Stimulated activated effector memory CD8-positive, alpha-beta T cell treated with anti-CD3 and anti-CD28 coated beads, Interleukin-12 subunit alpha, Interleukin-12 subunit beta, amount 100 ng/mL, for 72 hours (primary cell): ENCODE measurements around the gene DPH7.
A peak's percentile ranks its signal among the peaks of the same experiment; 100 is the strongest.
"Not testable (repeated sequence)": the region's sequence is repeated elsewhere in the genome, so short reads cannot be mapped to it uniquely, and the experiment has no call there.

Source experiments
- ATAC-seq: fragments of 150-1000 bp; cut with Tn5 transposase; 2 replicates; pipeline ENCODE4 v1.10.0; 2021
- DNase-seq, 2 donors: peaks; one replicate each; pipeline ENCODE4 v3.0.0; 2021 to 2022; ENCODE audit warnings: low spot score in 2 of 2
- H3K27ac Mint-ChIP-seq: one replicate; pipeline ENCODE4 v1.8.0; 2022; ENCODE audit warnings: mild to moderate bottlenecking, mixed read lengths
- H3K36me3 Mint-ChIP-seq: one replicate; pipeline ENCODE4 v1.8.0; 2022; ENCODE audit warnings: mild to moderate bottlenecking, mixed read lengths
- H3K4me1 Mint-ChIP-seq: one replicate; pipeline ENCODE4 v1.8.0; 2022; ENCODE audit warnings: mixed read lengths
- H3K4me3 Mint-ChIP-seq: one replicate; pipeline ENCODE4 v1.8.0; 2022; ENCODE audit warnings: mild to moderate bottlenecking, mixed read lengths
- H3K9me3 Mint-ChIP-seq: one replicate; pipeline ENCODE4 v1.8.0; 2022; ENCODE audit warnings: mixed read lengths

DPH7 gene

GRCh38 chr9:137575364-137575715 lies 3.4 kb downstream of the DPH7 start:
- ATAC-seq (peak; percentile 19), DNase-seq (no peak)
- H3K9me3 Mint-ChIP-seq, result no peaks in the 10 kb centered on the region
- peak overlapping the region; percentile 72 for H3K27ac Mint-ChIP-seq
- H3K4me1 Mint-ChIP-seq, result peaks cover 36% of the 10 kb centered on the region
- peaks cover 64% of the 10 kb centered on the region for H3K36me3 Mint-ChIP-seq
- H3K4me3 Mint-ChIP-seq, result peak overlapping the region; percentile 75

- peaks cover 66% of the 10 kb centered on the region for H3K36me3 Mint-ChIP-seq
- peak overlapping the region; percentile 72 for H3K27ac Mint-ChIP-seq
- no peak for DNase-seq
- no peak for ATAC-seq
- no peaks in the 10 kb centered on the region for H3K9me3 Mint-ChIP-seq
- peaks cover 45% of the 10 kb centered on the region for H3K4me1 Mint-ChIP-seq
- no peak overlapping the region for H3K4me3 Mint-ChIP-seq
Measured at GRCh38 chr9:137574192-137574591, 4.5 kb downstream of the DPH7 start.

GRCh38 chr9:137570566-137570965 lies 8.2 kb downstream of the DPH7 start:
- Mint-ChIP-seq H3K27ac (no peak overlapping the region), H3K4me1 (peaks cover 32% of the 10 kb centered on the region), H3K4me3 (no peak overlapping the region), H3K36me3 (peaks cover 52% of the 10 kb centered on the region), H3K9me3 (no peaks in the 10 kb centered on the region)
- ATAC-seq (no peak), DNase-seq (no peak)

GRCh38 chr9:137569609-137570203 lies 9.0 kb downstream of the DPH7 start:
- no peak for ATAC-seq
- H3K36me3 Mint-ChIP-seq, result peaks cover 48% of the 10 kb centered on the region

GRCh38 chr9:137568445-137568844 lies 10.3 kb downstream of the DPH7 start:
- not testable (repeated sequence) for ATAC-seq
- peaks cover 48% of the 10 kb centered on the region for H3K36me3 Mint-ChIP-seq

More at GRCh38 chr9:137569609-137570203, 9.0 kb downstream of the DPH7 start:
- no peaks in the 10 kb centered on the region for H3K9me3 Mint-ChIP-seq
- peaks cover 24% of the 10 kb centered on the region for H3K4me1 Mint-ChIP-seq
- no peak for DNase-seq
- H3K27ac Mint-ChIP-seq, result no peak overlapping the region
- no peak overlapping the region for H3K4me3 Mint-ChIP-seq

GRCh38 chr9:137564817-137565411 lies 13.8 kb downstream of the DPH7 start:
- ATAC-seq (peak; percentile 63), DNase-seq (no peak)
- Mint-ChIP-seq H3K4me3 (no peak overlapping the region), H3K4me1 (peaks cover 25% of the 10 kb centered on the region), H3K9me3 (no peaks in the 10 kb centered on the region), H3K36me3 (peaks cover 52% of the 10 kb centered on the region), H3K27ac (peak overlapping the region; percentile 79)

More at GRCh38 chr9:137568445-137568844, 10.3 kb downstream of the DPH7 start:
- Mint-ChIP-seq H3K4me1 (peaks cover 32% of the 10 kb centered on the region), H3K27ac (peak overlapping the region; percentile 74)
- DNase-seq, H3K9me3 Mint-ChIP-seq, H3K4me3 Mint-ChIP-seq: not testable (repeated sequence)

GRCh38 chr9:137564134-137564533 lies 14.6 kb downstream of the DPH7 start:
- Mint-ChIP-seq H3K9me3 (no peaks in the 10 kb centered on the region), H3K4me1 (peaks cover 20% of the 10 kb centered on the region), H3K27ac (peak overlapping the region; percentile 79), H3K36me3 (peaks cover 58% of the 10 kb centered on the region), H3K4me3 (no peak overlapping the region)
- ATAC-seq (no peak), DNase-seq (no peak)

- no peak for DNase-seq
- ATAC-seq, result no peak
- Mint-ChIP-seq H3K4me3 (no peak overlapping the region), H3K27ac (no peak overlapping the region), H3K36me3 (peaks cover 83% of the 10 kb centered on the region), H3K4me1 (peaks cover 11% of the 10 kb centered on the region), H3K9me3 (no peaks in the 10 kb centered on the region)
Measured at GRCh38 chr9:137558127-137558526, 20.6 kb downstream of the DPH7 start.

GRCh38 chr9:137556069-137556838 lies 22.5 kb downstream of the DPH7 start:
- H3K4me3 Mint-ChIP-seq, result no peak overlapping the region
- no peak for DNase-seq
- no peak for ATAC-seq
- H3K9me3 Mint-ChIP-seq, result no peaks in the 10 kb centered on the region
- peaks cover 17% of the 10 kb centered on the region for H3K4me1 Mint-ChIP-seq
- H3K36me3 Mint-ChIP-seq, result peaks cover 65% of the 10 kb centered on the region
- peak overlapping the region; percentile 46 for H3K27ac Mint-ChIP-seq

- H3K4me1 Mint-ChIP-seq, result peaks cover 21% of the 10 kb centered on the region
Measured at GRCh38 chr9:137555179-137555578, 23.5 kb downstream of the DPH7 start.

GRCh38 chr9:137554349-137554748 lies 24.4 kb downstream of the DPH7 start:
- ATAC-seq (no peak), DNase-seq (no peak)
- Mint-ChIP-seq H3K4me1 (peaks cover 25% of the 10 kb centered on the region), H3K36me3 (peaks cover 46% of the 10 kb centered on the region), H3K9me3 (no peaks in the 10 kb centered on the region), H3K4me3 (no peak overlapping the region), H3K27ac (no peak overlapping the region)

More at GRCh38 chr9:137555179-137555578, 23.5 kb downstream of the DPH7 start:
- Mint-ChIP-seq H3K27ac (peak overlapping the region; percentile 46), H3K9me3 (no peaks in the 10 kb centered on the region), H3K36me3 (peaks cover 54% of the 10 kb centered on the region), H3K4me3 (no peak overlapping the region)
- no peak for DNase-seq
- ATAC-seq, result no peak

GRCh38 chr9:137553654-137554053 lies 25.1 kb downstream of the DPH7 start:
- not testable (repeated sequence) for ATAC-seq, H3K27ac Mint-ChIP-seq, H3K9me3 Mint-ChIP-seq, H3K4me3 Mint-ChIP-seq, DNase-seq
- H3K4me1 Mint-ChIP-seq, result peaks cover 25% of the 10 kb centered on the region
- peaks cover 42% of the 10 kb centered on the region for H3K36me3 Mint-ChIP-seq

GRCh38 chr9:137552022-137552768 lies 26.5 kb downstream of the DPH7 start:
- H3K4me3 Mint-ChIP-seq, result peak overlapping the region; percentile 79
- peaks cover 30% of the 10 kb centered on the region for H3K4me1 Mint-ChIP-seq
- peaks cover 28% of the 10 kb centered on the region for H3K36me3 Mint-ChIP-seq
- no peak for DNase-seq
- no peak overlapping the region for H3K27ac Mint-ChIP-seq
- no peaks in the 10 kb centered on the region for H3K9me3 Mint-ChIP-seq
- ATAC-seq, result peak; percentile 44

GRCh38 chr9:137551264-137552021 lies 27.3 kb downstream of the DPH7 start, which contains the start of gene MRPL41:
MRPL41 (plus strand) TSS chr9:137551879; CDS start chr9:137552082, 203 bp downstream.
- H3K27ac Mint-ChIP-seq, result no peak within 1 kb of the TSS
- peaks cover 20% of the 10 kb centered on the region for H3K36me3 Mint-ChIP-seq
- DNase-seq (peak; percentile 66 to 88), ATAC-seq (peak; percentile 96)
- peaks cover 30% of the 10 kb centered on the region for H3K4me1 Mint-ChIP-seq
- H3K9me3 Mint-ChIP-seq, result no peaks in the 10 kb centered on the region
- peak within 1 kb of the TSS; percentile 79 for H3K4me3 Mint-ChIP-seq
